H4 (cell line): ENCODE measurements around the gene ETHE1. TPM values are rescaled to one million over a fixed set of nuclear protein-coding genes. Genes with fewer than 3 reads are reported as not detected.

Source experiments
- DNase-seq: peaks from one replicate; pipeline ENCODE4 v3.0.0-alpha.2; 2015; ENCODE audit warnings: low spot score
- total RNA-seq: library from RNA; depleted of rRNA; stranded (reverse); fragments of >200 nt; shearing (Covaris generic); gene quantifications from 2 replicates; pipeline ENCODE4 v1.2.3, GENCODE V29; 2014

The ETHE1 gene
- total RNA-seq, 1 experiment from 2014 or later, result 33.6 TPM

DNA sequence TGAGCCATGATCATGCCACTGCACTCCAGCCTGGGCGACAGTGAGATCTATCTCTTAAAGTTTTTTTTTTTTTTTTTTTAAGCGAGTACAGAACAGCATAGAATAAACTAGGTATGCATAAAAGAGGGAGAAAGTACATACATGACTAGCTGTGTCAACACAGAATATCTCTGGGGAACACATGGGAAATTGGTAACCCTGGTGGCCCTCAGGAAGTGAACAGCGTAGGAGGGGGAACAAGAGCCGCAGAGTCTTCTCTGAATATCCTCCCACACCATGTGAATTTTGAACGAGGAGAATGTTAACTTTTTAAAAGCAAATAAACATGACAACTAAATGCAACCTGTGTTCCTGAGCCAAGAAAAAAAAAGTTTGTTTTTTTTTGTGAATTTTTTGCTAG, 37.7 kb downstream of the ETHE1 start:
- no peak for DNase-seq

DNA sequence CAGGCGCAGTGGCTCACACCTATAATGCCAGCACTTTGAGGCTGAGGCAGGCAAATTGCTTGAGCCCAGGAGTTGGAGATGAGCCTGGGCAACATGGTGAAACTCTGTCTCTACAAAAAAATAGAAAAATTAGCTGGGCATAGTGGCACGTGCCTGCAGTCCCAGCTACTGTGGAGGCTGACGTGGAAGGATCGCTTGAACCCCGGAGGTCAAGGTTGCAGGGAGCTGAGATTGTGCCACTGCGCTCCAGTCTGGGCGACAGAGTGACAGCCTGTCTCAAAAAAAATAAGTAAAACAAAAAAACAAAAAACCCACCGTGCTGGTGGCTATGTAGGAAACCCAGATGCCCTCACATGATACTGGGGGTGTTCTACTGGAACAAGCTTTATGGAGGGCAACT, 38.8 kb downstream of the ETHE1 start:
- DNase-seq, result no peak

DNA sequence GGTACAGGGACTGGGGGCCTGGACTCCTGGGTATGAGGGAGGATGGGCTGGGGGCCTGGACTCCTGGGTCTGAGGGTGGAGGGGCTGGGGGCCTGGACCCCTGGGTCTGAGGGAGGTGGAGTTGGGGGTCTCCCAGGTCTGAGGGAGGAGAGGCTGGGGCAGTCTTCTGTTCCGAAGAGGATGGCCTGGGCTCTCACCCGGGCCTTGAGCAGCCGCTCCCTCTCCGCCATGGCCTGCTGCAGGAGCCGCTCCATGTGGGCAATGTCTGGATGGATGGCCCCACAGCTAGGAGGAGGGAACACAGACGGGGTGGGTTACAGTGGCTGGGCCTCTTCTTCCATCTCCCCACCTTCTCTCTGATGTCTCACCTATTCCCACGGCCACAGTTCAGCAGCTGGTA, 40.6 kb downstream of the ETHE1 start:
- no peak for DNase-seq

DNA sequence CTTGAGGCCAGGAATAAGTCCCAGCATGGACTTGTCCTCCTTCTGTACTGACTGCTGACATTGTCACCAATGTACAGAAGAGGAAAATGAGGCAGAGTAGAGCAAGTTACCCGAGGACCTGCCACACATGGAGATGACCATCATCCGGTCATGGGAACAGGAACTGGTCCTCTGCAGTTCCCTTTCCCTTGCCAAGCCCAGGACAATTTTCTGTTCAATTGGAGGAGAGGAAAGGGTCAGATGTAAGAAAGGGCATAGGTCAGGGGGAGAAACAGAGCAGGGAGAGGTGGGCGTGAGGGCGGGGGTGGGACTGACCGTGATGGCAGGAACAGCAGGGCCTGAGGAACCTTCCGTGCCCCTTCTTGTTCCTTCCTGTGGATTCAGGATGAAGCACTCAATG, 41.0 kb downstream of the ETHE1 start:
- DNase-seq, result no peak

DNA sequence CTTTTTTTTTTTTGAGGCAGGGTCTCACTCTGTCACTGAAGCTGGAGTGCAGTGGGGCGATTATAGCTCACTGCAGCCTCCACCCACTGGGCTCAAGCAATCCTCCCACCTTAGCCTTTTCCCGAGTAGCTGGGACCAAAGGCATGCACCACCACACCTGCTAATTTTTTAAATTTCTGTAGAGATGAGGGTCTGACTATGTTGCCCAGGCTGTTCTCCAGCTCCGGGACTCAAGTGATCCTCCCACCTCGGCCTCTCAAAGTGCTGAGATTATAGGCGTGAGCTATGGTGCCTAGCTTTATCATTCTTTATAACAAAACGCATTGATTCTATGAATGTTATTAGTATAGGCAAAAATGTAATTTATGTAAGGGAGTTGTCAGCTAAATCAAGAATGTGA, 43.7 kb downstream of the ETHE1 start:
- no peak for DNase-seq

DNA sequence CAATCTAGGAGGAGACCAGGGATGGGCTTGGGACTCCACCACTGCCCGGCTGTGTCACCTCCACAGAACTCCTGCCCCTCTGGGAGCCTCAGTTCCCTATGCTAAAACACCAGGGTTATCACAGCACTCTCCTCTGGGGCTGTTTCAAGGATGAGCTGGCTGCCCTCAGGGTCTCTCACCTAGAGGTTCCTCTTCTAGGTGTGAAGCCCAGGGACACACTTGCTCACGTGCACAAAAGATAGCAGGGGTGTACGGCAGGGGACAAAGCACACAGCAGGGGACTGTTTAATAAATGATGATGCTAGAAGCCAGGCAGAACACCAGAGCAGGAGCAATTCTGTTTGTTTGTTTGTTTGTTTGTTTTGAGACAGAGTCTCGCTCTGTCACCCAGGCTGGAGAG, 44.8 kb downstream of the ETHE1 start:
- DNase-seq, result no peak

DNA sequence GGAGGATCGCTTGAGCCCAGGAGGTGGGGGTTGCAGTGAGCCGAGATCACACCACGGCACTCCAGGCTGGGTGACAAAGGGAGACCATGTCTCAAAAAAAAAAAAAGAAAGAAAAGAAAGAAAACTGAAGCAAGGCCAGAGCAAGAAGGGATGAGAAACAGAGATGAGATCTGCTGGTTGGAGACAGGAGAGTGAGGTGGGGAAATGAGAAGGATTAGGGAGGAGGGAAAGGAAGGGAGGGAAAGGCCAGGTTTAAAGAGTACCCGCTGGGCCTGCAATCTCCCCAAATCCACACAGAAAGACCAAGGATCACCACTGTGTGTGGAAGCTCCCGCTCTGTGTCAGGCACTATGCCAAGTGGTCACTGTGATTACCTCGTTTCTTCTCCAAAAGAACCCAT, 45.3 kb downstream of the ETHE1 start:
- no peak for DNase-seq

DNA sequence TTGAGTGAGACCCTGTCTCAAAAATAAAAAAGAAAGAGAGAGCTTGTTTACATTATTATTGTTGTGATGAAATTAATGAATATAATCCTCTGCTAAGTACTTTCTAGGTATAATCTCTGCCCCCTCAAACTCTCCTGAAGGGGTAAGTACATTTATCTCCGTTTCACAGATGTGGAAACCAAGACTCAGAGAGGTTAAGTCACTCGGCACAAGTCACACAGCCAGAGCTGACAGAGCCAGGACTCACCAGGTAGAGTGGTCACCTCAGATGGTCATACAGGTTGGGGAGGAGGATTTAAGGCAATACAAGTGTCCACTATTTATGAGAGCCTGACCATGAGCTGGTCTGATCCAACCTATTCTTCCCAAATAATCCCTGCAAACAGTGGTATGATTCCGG, 46.4 kb downstream of the ETHE1 start:
- no peak for DNase-seq

DNA sequence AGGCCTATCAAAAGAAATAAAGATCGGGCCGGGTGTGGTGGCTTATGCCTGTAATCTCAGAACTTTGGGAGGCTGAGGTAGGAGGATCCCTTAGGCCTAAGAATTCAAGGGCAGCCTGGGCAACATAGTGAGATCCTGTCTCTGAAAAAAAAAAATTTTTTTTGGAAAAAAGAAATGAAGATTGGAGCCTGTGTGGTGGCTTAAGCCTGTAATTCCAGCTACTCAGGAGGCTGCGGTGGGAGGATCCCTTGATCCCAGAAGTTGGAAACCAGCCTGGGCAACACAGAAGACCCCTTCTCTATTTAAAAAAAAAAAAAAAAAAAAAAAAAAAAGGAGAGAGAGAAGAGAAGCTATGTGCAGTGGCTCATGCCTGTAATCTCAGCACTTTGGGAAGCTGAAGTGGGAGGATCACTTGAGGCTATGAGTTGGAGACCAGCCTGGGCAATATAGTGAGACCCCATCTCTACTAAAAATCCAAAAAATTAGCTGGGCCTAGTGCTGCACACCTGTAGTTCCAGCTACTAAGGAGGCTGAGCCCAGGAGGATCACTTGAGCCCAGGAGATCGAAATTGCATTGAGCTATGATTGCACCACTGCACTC, 46.9 kb downstream of the ETHE1 start:
- DNase-seq, result no peak

DNA sequence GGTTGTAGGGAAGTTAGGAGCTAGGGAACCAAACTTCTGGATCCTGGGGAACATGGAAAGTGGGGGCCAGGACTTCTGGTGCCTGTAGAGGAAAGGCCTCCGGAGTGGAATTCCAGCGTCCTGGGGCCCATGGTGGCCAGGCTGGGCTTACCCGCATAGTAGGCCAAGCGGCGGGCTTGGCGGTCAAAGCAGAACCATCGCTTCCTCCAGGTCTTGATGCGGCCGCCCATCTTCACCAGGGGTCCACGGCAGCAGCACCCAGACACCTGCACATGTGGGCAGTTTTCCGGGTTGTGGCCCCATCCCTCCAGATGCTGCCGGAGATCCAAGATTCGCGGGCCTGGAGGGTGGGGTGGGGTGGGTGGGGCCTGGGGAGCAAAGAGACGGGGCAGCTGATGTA, 47.8 kb downstream of the ETHE1 start:
- DNase-seq, result no peak

DNA sequence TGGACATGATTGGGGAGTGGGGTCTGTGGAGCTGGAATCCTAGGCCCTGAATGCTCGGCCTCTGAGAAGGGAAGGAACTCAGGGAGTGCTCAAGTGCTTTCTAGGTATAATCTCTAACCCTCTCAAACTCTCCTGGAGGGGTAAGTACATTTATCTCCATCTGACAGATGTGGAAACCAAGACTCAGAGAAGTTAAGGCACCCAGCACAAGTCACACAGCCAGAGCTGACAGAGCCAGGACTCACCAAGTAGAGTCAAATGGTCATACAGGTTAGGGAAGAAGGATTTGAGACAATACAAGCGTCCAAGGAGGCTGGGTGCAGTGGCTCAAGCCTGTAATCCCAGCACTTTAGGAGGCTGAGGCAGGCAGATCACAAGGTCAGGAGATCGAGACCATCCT, 48.7 kb downstream of the ETHE1 start:
- DNase-seq, result no peak

DNA sequence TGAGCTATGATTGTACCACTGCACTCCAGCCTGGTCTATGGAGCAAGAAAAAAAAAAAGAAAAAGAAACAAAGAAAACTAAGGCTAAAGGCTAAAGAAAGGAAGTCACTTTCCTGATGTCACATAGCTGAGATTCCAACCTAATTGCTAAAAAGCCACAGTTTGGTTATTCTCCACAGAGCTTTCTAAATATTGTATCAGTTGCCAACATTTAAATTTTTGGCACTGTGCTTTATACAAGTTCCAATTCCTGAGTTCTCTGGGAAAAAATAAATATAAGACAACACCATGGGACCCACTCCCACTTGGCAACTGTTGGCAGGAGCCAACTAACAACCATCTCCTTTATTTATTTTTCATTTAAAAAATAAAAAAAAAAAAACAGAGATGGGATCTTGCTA, 50.4 kb downstream of the ETHE1 start:
- peak; percentile 86 for DNase-seq

DNA sequence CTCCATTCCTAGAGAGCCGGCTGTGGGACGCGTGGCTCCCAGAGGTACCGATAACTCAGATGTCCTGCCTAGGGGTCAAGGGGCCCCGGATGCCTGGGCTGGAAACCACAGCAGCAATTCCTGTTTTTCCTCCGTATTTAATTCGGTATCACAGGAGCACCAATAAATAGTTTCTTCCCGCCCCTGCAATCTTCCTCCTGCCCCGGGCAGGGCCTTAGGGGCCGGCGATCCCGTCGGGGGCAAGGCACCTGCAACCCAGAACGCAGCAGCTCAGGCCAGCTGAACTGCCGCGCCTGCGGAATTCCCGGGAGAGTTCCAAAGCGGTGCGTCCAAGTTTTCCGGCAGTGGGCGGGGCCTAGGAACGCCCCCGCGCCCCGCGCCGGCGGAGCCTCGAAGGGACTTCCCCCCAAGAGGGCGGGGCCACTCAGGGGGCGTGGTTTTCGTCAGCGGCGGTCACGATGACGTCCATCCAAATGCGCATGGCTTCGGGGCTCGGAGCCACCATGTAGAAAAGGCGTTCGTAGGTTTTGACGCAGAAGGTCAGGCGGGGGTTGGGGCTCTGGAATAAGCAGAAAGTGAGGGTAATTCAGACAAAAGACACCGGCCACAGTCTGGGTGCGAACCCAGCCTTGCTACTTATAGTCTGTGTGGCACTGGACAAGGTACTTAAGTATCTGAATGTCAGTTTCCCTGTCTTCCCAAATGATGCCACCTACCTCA, 51.9 kb downstream of the ETHE1 start:
- DNase-seq, result peak; percentile 69

DNA sequence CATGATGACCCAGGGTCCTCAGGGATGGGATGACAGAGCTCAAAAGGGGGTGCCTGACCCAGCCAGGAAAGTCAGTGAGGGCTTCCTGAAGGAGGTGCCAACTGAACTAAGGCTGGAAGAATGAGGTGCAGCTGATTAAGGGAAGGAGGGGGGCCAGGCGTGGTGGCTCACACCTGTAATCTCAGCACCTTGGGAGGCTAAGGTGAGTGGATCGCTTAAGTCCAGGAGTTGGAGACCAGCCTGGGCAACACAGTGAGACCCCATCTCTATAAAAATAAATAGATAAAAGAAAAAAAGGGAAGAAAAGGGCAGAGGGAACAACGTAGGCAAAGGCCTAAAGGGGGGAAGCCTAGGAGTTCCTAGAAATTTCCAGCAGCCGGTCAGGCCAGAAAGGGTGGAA, 52.5 kb downstream of the ETHE1 start:
- DNase-seq, result no peak

DNA sequence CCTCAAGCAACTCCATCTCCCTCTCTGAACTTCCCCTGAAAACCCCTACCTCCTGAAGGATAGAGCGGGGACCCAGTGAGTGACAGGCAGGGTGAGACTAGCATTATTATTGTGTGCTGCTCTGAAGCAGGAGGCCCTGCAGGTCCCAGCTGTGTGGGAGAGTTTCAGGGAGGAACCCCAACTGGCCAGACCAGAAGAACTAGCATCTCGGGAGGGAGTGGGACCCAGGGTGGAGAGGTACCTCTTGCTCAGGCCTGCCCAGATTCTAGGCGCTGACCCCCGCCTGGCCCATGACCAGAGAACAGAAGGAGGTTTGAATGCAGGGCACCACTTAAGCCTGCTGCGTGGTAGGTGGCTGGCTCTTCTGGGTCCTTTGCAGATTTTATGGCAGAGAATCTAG, 55.9 kb downstream of the ETHE1 start:
- no peak for DNase-seq

DNA sequence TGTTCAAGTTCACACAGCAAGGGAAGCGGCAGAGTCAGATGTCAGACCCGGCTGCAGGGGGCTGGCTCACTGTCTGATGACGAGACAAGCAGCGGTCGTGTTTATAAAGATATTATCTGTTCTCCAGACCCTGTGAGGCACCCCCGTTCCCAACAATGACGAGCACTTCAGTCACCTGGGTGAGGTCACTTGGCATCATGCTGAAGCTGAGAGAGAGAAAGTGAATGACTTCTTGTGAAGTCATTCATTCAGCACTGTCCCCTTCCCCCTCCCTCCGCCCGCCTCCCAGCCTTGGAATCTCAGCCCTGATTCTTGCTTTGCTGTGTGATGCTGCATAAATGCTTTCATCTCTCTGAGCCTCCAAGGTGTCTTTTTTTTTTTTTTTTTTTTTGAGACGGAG, 56.7 kb downstream of the ETHE1 start:
- peak; percentile 46 for DNase-seq

DNA sequence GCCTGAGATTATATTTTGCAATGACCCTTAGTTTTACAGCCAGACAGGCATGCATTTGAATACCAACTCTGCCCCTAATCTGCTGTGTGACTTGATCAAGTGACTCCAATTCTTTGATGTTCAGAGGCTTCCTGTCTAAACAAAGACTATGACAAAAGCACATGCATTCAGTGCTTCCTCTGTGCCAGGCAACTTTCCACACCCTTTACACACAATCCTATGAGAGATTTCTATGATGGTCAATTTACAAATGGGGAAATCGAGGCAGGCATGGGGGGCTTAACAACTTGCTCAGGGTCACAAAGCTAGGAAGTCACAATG, 57.9 kb downstream of the ETHE1 start:
- no peak for DNase-seq

DNA sequence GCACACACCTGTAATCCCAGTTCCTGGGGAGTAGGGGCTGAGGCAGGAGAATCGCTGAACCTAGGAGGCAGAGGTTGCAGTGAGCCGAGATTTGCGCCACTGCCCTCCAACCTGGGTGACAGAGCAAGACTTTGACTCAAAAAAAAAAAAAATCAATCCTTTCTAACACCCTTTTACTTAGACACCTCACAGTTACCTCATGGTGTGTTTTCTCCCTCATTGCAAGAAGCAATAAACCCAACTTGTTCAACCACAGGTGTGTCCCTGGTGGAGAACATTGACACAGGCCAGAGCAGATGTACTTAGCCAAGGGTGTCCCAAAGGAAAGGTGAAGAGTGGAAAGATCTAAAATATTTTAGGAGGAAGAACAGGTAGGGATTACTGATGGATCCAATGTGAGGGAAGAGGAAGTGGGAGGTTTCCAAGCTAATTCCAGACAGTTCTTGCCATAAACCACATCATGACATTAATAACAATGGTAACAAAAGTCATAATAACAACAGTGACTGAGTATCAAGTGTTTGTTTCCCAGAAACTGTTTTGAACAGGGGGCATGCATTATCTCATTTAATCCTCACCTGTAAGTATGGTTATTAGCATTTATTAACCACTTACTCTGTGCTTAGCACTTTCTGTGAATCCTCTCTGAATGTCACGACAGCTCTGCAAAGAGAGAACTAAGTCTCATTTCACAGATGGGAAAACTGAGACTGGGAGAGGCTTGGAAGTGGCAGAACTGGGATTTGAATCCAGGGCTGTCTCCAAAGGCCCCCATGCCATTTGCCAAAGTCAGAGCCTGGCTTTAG, 58.4 kb downstream of the ETHE1 start:
- no peak for DNase-seq

DNA sequence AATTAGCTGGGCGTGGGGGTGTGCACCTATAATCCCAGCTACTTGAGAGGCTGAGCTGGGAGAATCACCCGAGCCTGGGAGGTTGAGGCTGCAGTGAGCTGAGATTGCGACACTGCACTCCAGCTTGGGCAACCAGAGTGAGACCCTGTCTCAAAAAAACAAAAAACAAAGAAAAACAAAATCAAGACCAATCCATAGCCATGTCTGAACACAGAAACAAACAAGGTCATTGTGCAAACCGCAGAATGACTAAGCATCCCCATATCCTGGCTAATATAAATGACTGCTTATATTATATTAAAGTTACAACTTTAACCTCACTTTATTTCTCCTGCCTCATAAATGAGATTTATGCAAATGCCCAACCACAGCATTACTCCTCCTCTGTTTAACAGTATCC, 59.3 kb downstream of the ETHE1 start:
- DNase-seq, result peak; percentile 79

DNA sequence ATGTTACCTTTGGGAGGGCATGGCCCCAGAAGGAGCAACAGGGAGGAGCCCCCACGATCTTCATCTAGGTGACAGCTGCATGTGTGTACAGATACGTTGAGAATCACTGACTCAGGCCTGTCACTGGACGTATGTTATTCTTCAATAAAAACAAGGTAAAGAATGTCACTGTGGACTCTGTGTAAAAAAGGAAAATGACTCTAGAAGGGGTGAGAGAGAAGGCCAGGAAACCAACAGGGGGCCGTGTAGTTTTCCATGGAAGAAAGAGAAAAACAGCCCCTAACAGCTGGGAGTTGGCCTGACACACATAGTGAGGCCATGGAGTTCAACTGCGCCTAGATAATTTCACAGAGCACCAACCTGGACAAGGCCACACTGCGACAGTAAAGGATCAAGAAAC, 59.7 kb downstream of the ETHE1 start:
- DNase-seq, result no peak

DNA sequence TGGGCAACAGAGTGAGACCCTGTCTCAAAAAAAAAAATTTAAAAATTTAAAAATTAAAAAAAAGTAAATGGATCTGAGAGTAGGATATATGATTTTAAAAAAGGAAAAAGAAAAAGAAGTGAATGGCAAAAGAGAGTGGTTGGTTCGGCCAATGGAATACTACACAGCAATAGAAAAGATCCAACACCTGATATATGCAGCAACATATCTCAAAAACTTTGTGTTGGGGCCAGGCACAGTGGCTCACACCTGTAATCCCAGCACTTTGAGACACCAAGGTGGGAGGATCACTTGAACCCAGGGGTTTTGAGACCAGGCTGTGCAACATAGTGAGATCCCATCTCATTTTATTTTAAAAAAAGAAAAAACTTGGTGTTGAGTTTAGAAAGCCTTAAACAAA, 60.2 kb downstream of the ETHE1 start:
- DNase-seq, result no peak

DNA sequence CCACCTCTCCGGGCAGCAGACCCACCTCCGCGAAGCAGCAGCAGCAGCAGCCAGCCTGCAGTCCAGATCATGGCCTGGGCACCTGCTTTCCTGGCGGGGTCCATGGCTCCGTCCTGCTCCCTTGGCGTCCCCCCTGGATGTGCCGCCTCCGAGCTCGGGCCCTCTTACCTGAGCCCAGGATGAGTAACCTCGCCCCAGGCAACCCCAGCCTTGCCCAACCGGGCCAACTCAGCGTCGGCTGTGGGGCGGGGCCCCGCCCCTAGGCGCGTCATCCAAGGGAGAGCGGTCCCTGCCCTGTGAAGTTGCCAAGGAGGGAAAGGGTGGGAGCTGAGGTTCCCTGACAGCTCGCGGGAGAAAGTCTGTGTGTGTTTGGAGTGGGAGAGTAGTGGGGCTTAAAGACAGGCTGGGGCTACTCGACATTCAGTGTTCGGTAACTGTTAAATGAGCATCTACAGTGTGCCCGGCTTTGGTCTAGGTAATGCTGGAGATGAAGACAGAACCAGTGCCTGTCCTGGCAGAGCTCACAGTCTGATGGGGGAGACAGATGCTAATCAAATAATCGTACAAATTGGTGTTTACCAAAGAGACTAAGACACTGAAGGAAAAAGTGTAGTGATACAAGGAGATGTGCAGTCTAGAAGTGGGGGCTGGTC, 61.4 kb downstream of the ETHE1 start, which contains the start of gene LYPD3:
Gene LYPD3 (minus strand): TSS at position 141 of the 653 bp plus-strand sequence. CDS start 37 bp downstream, at position 104.
- DNase-seq, result no peak
